Measurements from ENCODE around the gene AMACR.

The AMACR gene

GRCh38 chr5:34007621-34008600, at the start of gene AMACR:
TSS of gene AMACR (minus strand) at chr5:34008050. CDS start at chr5:34008019, 31 bp downstream.
- peak; percentile 80 to 83 for DNase-seq

DNA sequence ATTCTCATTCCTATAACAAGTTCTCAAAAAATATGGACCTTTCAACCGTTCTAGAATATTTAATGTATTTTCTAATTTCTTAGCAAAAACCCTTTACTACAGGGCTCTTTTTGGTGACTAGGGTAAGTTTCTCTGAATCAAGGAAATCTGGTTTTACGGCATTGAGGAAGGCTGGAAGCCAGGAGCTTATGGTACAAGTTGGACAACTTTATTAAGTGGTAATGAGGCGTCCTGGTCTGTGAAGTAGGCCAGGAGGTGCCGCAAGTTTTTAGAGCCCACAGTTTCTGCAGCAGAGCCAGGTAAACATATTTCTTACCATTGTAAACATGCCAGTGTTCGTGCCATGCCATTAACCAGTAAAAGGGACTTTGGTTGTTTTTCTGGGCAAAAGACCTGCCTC, 49.7 kb upstream of the AMACR start:
- DNase-seq, result no peak

GRCh38 chr5:34057118-34057517, 49.3 kb upstream of the AMACR start:
- DNase-seq, result no peak

DNA sequence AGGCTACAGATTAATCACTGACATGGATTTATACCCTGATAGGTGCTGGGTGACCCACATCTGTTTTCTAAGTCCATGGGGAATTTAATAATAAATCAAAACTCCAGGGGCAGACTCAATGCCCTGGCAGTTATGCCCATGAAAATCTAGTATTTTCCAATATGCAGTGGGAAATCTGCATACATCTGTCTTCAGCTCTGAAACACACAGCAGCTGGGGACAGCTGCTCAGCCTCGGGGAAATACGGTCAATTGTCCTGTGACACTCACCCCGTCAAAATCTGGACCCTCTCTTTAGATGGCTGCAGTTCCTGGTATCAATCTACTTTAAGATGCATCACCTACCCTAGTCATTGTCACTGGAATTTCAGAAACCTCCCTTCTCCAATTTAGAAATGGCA, 47.8 kb upstream of the AMACR start:
- DNase-seq, result no peak

DNA sequence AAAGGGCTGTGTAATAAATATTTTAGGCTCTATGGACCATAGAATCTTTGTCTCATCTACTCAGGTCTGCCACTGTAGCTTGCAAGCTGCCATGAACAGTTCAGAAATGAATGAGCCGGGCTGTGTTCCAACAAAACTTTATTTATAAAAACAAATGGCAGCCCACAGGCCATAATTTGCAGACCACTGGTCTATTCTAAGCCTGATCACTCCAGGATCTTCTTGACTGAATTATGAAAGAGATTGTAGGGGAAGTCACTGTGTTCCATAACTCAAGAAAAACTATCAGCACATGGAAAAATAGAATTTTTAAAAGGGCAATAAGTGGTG, 46.5 kb upstream of the AMACR start:
- DNase-seq, result no peak

DNA sequence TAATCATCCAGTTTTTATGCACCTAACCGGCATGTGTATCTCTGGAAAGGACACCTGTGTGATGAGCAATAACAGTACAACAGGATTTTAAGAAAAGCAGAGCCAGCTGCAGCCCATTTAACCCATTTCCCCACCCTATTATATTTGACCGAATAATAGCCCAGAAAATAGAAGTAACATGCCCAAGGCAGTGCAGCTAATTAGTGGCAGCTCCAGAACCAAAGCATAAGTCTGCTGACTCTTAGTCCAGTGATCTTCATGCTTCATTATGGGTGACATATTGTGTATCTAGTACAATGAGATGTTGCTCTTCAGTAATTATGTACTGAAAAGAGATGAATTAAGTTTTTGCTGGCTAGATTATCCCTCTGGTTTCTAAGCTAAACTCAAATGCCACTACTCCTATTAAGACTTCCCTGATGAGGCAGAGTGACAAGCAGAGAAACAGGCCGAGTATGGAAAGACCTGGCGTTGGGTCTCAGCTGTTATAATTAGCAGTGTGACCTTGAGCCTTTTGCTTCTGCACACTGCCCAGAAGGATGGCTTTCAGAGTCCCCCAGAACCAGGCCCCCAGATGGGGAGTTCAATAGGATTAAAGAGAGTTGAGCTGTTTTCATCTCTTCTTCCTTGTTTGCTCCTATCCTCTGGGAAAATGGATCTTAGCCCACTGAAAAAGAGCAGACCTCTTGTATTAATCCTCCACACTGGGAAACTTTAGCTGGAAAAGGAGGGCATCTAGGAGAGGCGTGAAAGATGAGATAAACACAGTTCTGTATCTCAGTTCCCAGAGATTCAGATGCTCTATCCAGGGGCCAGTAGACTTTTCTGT, 45.9 kb upstream of the AMACR start:
- DNase-seq, result no peak

GRCh38 chr5:34053133-34053532, 45.3 kb upstream of the AMACR start:
- DNase-seq, result no peak

DNA sequence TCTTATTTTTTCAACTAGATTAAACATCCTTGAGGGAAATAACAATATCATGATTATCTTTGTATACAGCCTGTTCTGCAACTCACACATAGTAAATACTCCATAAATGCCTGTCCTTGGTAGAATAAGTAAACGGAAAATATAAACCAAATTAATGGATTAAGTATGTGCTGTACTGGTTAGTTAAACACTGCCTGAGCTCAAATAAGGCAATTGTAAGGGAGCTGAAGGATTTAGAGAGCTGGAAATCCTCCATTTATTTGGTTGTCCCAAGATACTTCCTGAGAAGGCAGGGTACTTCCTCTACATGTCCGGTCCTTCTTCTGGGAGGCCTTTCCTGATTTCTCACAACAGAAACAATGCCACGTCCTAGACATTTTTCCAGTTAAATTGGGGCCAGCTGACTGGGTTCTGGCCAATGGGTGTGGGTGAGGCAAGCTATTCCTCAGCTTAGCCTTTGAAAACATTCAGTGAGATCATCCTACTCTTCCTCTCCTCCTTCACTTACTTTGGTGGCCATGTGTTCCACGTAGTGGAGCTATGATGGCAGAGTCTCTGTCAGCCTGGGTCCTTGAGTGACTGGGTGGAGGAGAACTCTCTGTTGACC, 43.6 kb upstream of the AMACR start:
- no peak for DNase-seq

DNA sequence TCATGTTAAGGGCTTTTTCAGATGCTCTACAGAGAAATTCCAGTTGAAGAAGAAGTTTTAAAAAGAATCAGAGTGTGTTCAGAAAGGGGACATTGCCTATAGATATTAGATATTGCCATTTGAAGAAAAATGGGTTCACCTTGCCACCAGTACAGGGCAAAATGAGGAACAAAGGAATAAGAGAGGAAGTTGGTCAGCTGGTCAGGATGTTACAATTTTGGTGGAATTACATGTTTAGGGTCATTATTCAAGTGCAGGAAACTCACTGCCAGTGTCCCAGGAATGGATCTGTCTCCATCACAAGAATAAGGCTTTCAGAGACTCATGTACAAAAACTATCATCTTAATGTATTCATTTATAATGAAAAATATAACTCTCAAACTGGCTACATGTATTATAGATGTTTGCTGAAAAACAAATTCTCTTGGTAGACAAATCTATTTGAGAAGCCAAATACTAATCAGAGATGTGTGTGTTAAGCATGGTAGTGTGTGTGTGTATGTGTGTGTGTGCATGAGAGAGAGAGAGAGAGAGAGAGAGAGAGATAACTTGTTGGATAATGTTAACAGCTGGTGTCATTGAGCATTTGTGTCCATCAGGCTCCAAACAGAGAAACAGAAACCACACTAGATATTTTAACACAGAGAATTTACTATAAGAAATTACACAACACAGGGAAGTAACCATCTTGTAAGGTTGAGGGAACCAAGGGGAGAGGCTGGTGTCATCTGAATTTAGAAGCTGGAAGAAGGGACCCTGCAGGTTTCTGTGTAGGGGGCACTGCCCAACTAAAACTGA, 40.1 kb upstream of the AMACR start:
- DNase-seq, result peak; percentile 26 to 34

- DNase-seq, result no peak
Measured at GRCh38 chr5:34047143-34047542, 39.3 kb upstream of the AMACR start.

DNA sequence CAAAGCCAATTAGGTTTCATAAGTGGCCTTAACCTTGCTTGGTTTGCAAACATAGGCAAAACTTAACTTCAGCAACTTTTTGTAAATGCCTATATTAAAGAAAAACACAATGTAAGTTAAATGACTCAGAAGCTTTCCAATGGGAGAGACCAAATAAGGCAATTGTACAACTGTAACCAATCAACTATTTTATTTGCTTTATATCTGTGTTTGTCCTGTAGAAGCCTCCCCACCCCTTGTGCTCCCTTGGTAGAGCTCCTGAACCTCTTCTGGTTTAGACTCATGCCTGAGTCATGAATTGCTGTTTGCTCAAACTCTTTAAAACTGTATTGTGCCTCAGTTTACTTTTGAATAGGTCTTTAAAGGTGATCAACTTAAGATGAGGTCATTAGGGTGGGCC, 38.1 kb upstream of the AMACR start:
- DNase-seq, result no peak

- DNase-seq, result no peak
Measured at GRCh38 chr5:34045023-34045422, 37.2 kb upstream of the AMACR start.

GRCh38 chr5:34043099-34043876, 35.4 kb upstream of the AMACR start, which contains the start of gene C1QTNF3:
TSS of gene C1QTNF3 (minus strand) at chr5:34043213. CDS start at chr5:34043125, 88 bp downstream.
- no peak for DNase-seq

DNA sequence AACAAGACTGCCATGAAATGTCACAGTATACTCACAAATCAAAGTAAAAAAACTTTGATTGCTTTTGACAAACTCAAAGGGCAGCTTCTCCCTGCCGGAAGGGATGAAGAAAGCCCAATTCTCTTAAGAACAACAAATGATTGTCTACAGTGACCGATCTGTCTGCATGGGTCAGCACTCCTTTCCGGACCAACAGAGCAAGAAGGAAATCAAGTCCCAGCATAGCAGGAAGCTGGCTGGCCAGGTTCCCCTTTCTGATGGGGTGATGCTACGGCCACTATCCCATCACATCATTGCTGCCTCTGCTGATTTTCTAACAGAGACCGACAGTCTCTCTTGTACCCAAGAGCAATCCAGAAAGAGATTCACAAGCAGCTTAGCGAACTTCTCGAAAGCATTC, 34.5 kb upstream of the AMACR start:
- no peak for DNase-seq

GRCh38 chr5:34041247-34041972, 33.6 kb upstream of the AMACR start:
- DNase-seq, result no peak

DNA sequence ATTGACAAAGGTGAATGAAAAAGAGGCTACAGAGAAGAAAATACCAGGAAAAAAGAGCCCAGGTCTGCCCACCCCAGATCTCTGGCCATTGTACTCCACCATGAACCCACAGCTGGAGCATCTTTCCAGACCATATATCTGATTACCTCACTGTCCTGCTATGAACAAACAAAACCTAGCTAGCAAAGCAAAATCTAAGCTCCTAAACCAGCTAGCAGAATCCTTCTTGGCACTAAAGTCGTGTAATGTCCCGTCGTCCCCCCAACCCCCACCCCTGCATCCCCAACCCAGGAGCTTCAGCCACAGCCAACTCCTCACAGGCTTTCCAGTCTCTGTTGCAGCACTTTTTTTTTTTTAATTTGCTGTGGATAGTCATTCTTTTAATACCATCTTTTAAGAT, 32.6 kb upstream of the AMACR start:
- DNase-seq, result no peak

DNA sequence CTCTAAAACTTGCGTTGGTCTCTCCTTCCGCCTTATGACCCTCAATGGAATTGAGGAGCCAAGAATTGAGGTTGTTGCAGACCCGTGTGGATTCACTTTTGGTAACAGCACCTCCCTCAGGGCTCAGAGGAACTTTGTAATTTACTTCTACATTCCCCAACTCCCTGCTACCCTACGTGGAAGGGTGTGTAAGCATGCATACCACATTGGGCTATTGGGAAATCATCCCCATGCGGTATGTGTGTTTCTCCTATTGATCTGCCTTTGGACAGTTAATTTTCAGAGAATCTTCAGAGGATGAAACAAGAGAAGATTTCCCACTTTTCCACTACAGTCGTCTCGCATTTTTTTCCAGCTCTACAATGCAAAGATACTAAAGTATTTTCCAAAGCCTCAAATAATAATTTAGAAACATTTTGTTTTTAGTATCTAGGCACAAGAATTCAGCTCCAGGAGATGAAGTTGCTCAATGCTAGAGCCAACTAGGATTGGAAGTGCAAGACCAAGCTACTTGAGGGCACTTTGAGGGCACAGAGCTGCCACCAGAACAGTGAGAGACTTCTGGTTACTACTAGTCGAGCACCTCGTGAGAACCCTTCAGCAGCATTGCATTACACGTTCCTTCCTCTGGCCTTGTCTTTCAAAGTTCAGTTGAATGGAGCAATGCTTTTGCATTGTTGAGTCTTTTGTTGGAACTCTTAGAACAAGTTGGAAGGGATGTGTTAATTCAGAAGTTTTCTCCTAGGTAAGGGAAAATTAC, 31.7 kb upstream of the AMACR start:
- DNase-seq, result no peak

DNA sequence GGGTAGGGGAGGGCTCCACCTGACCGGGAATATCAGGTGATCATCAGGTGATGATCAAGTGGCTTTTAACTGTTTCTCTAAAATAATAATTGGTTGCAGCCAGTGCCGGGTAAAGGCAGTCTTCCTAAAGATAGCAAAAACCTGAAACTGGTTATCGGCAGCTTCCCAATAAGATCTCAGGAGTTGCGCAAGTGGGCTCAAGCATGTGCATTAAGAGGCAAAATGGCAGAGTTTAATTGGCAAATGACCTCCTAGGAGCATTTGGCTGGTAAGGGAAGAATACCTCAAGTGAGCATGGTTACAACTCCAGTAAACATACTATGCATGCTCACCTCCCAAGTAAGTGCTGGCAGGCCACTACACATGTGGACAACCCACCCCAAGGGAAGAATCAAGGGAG, 31.0 kb upstream of the AMACR start:
- no peak for DNase-seq

- DNase-seq, result no peak
Measured at GRCh38 chr5:34038390-34038789, 30.5 kb upstream of the AMACR start.

DNA sequence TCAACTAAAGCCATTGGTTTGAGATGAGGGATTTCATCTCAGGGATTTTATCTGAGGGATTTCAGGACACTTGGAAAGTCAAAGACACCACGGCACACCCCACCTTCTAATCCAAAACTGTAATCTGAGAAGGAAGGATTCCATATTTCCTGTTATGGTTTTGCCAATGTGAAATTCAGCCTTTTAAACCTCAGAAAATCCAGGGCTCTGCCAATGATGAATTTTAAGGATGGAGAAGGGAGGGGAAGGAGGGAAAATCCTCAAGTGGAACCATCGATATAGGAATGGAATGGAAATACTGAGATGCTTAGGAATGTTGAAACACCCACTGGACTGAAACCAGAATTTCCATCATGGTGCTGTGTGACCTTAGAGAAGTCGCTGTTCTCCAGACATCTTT, 29.9 kb upstream of the AMACR start:
- DNase-seq, result no peak

Measured in AML-193 (cell line).